ENCODE measurements around the gene PITPNC1. TPM values are rescaled to one million over a fixed set of nuclear protein-coding genes. Genes with fewer than 3 reads are reported as not detected.
A peak's percentile ranks its signal among the peaks of the same experiment; 100 is the strongest.

Gene PITPNC1
- total RNA-seq, 1 donor from 2014 or later: 18.4 TPM

DNA sequence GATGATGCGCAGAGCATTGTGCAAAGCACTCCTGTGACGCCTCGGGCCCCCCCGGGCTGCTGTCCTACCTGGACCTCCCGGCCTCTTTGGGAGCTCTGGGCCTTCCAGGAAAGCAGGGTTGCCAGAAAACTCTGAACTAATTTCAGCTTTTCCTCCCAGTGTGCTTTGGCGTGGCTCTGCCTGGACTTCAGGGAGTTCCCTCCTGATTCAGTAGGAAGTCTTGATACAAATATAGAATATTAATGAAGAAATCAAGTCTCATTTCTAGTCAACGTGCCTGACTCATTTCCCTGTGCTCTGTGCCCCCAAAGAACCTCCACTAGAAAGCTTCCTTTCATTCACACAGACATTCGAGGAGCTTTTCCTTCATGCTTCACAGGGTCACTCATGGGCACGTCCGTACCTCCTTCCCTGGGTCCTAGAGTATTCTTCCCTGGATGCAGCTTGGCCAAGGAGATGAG is 256.7 kb downstream of the PITPNC1 start:
- DNase-seq (ENCODE audit: low read depth): no peak
- TF ChIP-seq CTCF (conservative IDR thresholded peaks at IDR 0.05; ENCODE audit: low read depth, low read length): no peak
- H3K4me3 ChIP-seq (ENCODE audit: low read depth, low read length): no peak overlapping the region

DNA sequence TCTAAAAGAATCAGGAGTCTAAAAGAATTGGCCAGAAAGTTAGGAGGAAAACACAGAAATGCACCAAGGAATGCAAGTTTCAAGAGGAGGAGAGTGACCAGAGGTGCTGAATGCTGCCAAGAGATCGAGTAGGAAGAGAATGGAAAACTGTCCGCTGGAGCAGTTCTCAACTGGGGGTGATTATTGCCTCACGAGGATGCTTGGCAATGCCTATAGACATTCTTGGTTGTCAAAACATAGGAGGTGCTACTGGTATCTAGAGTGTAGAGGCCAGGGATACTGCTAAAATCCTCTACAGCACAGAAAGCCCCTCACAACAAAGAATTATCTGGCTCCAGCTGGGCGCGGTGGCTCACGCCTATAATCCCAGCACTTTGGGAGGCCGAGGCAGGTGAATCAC is 258.6 kb downstream of the PITPNC1 start:
- H3K4me3 ChIP-seq (ENCODE audit: low read depth, low read length): no peak overlapping the region
- no peak for TF ChIP-seq CTCF (conservative IDR thresholded peaks at IDR 0.05; ENCODE audit: low read depth, low read length)
- no peak for DNase-seq (ENCODE audit: low read depth)

GRCh38 chr17:67636312-67636711 is 259.2 kb downstream of the PITPNC1 start:
- no peak for TF ChIP-seq CTCF (conservative IDR thresholded peaks at IDR 0.05; ENCODE audit: low read depth, low read length)
- DNase-seq (ENCODE audit: low read depth): no peak
- H3K4me3 ChIP-seq (ENCODE audit: low read depth, low read length): no peak overlapping the region

- no peak for TF ChIP-seq CTCF (conservative IDR thresholded peaks at IDR 0.05; ENCODE audit: low read depth, low read length)
- peak; percentile 71 for DNase-seq (ENCODE audit: low read depth)
- H3K4me3 ChIP-seq (ENCODE audit: low read depth, low read length): no peak overlapping the region
These were observed 259.9 kb downstream of the PITPNC1 start for GRCh38 chr17:67636834-67637520.

DNA sequence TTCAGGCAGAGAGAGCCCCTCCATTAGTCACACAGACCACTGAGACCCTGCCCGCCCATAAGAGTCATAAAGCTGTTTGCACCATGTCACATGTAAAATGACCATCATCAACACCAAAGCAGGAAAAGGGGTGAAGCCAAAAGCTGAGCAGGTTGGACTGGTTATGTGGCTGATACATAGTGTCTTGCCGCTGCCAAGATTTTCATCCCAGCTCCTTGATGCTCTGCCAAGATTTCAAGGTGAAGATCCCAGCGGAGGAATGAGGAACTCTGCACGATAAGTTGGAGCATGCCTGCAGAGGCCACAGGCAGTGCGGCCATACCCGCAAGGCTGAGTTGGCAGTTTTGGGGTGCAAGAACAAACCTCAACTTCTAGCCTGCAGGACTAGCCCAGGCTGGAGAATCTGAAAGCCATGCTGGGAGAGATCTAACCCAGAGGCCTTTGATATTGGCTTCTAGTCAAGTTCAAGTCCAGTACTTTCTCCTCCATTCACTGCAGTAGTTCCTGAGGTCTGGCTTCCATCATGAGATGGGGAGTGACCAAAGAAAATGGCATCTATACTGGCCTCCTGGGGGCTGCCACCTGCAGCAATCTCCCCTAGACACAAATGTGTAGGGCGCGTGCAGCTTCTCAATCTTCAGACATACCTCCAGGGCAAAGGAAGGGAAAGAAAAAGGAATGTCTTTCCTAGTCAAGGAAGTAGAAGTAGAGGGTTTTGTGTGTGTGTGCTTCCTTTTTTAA is 261.0 kb downstream of the PITPNC1 start:
- DNase-seq (ENCODE audit: low read depth): no peak
- no peak overlapping the region for H3K4me3 ChIP-seq (ENCODE audit: low read depth, low read length)
- no peak for TF ChIP-seq CTCF (conservative IDR thresholded peaks at IDR 0.05; ENCODE audit: low read depth, low read length)

DNA sequence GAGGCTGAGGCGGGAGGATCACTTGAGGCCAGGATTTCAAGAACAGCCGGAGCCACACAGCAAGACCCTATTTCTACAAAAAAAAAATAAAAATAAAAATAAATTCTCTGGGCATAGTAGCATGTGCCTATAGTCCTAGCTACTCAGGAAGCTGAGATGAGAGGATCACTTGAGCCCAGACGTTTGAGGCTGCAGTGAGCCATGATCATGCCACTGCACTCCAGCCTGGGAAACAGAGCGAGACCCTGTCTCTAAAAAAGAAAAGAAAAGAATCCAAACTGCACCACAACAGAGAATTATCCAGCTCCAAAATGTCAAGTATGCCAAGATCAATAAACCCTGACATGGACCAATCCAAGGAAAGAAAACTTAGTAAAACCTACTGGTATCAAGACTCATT is 261.8 kb downstream of the PITPNC1 start:
- H3K4me3 ChIP-seq (ENCODE audit: low read depth, low read length): no peak overlapping the region
- no peak for TF ChIP-seq CTCF (conservative IDR thresholded peaks at IDR 0.05; ENCODE audit: low read depth, low read length)
- no peak for DNase-seq (ENCODE audit: low read depth)
